Natural killer cell (primary cell): Measurements from ENCODE around the gene CMTM8. TPM values are rescaled to one million over a fixed set of nuclear protein-coding genes. Genes with fewer than 3 reads are reported as not detected.

Source experiments
- ATAC-seq, 3 donors: fragments of 150-1000 bp in 2 of 3; fragments of 200-7000 bp in 1 of 3; cut with Tn5 transposase; 1 replicate in 1 of 3; 2 replicates in 2 of 3; pipeline ENCODE4 v1.10.0; 2021; ENCODE audit warnings: mild to moderate bottlenecking in 2 of 3, moderate library complexity in 2 of 3
- DNase-seq, 2 donors: peaks; one replicate each; pipeline versions ENCODE4 v3.0.0 to v3.0.0-alpha.2; 2013 to 2021; ENCODE audit warnings: mixed read lengths in 1 of 2
- H3K27ac ChIP-seq: one replicate; pipeline ENCODE4 v1.5.1; 2013; ENCODE audit warnings: mild to moderate bottlenecking, low read length
- H3K27me3 ChIP-seq: one replicate; pipeline ENCODE4 v1.6.1; 2013; ENCODE audit warnings: low read length; ENCODE audit not compliant: control insufficient read depth, insufficient read depth
- H3K36me3 ChIP-seq: one replicate; pipeline ENCODE4 v1.6.1; 2013; ENCODE audit warnings: low read length; ENCODE audit not compliant: control insufficient read depth, insufficient read depth
- H3K4me1 ChIP-seq: one replicate; pipeline ENCODE4 v1.6.1; 2013; ENCODE audit warnings: low read length; ENCODE audit not compliant: control insufficient read depth, insufficient read depth
- H3K4me3 ChIP-seq: one replicate; pipeline ENCODE4 v1.5.1; 2013; ENCODE audit warnings: low read length
- H3K9me3 ChIP-seq: one replicate; pipeline ENCODE4 v1.6.1; 2013; ENCODE audit warnings: low read length; ENCODE audit not compliant: control insufficient read depth, insufficient read depth
- H3K27ac Mint-ChIP-seq, 2 donors: one replicate each; pipeline ENCODE4 v1.8.0; 2022; ENCODE audit warnings: mild to moderate bottlenecking in 2 of 2, mixed read lengths in 2 of 2, moderate library complexity in 1 of 2
- H3K27me3 Mint-ChIP-seq, 2 donors: one replicate each; pipeline ENCODE4 v1.8.0; 2022; ENCODE audit warnings: low read depth in 2 of 2, mixed read lengths in 2 of 2
- H3K36me3 Mint-ChIP-seq: one replicate; pipeline ENCODE4 v1.8.0; 2022; ENCODE audit warnings: mixed read lengths
- H3K4me1 Mint-ChIP-seq, 2 donors: one replicate each; pipeline ENCODE4 v1.8.0; 2022; ENCODE audit warnings: mixed read lengths in 2 of 2
- H3K4me3 Mint-ChIP-seq: one replicate; pipeline ENCODE4 v1.8.0; 2022; ENCODE audit warnings: mild to moderate bottlenecking, moderate library complexity, mixed read lengths
- H3K9me3 Mint-ChIP-seq, 2 donors: one replicate each; pipeline ENCODE4 v1.8.0; 2022; ENCODE audit warnings: mixed read lengths in 2 of 2
- CTCF ChIP-seq: fragments of 200-600 bp; IDR thresholded peaks from one replicate; pipeline ENCODE4 v1.8.0; 2022; ENCODE audit warnings: antibody characterized with exemption
- WGBS: methylation state at CpG from one replicate; pipeline ENCODE4 v1.1.7; 2013; ENCODE audit warnings: missing lambda C conversion rate; ENCODE audit not compliant: insufficient coverage; 5-methylcytosine and 5-hydroxymethylcytosine counted together
- intact Hi-C: fragments of 100-400 bp; cut with micrococcal nuclease; formaldehyde crosslinking; loops from one replicate; pipeline ENCODE4 v1.14.2; 2022
- total RNA-seq, 4 donors: library from RNA; stranded (reverse); fragments of 120-200 nt in 1 of 4; gene quantifications; one replicate each; pipeline versions ENCODE4 v1.2.3 to v1.2.4, GENCODE V29; 2013 to 2022

CMTM8 gene
- total RNA-seq, 3 donors from 2014 or later (not counting 1 experiment from before 2014, with no cell fraction given), result 0.31 to 0.88 (median 0.83) TPM

GRCh38 chr3:32413845-32414521 is 175.5 kb downstream of the CMTM8 start:
- 93% methylated on average over 10 of the region's 10 CpGs for WGBS
- ATAC-seq, result peak in 2 of 3 donors; percentile 24 to 43

DNA sequence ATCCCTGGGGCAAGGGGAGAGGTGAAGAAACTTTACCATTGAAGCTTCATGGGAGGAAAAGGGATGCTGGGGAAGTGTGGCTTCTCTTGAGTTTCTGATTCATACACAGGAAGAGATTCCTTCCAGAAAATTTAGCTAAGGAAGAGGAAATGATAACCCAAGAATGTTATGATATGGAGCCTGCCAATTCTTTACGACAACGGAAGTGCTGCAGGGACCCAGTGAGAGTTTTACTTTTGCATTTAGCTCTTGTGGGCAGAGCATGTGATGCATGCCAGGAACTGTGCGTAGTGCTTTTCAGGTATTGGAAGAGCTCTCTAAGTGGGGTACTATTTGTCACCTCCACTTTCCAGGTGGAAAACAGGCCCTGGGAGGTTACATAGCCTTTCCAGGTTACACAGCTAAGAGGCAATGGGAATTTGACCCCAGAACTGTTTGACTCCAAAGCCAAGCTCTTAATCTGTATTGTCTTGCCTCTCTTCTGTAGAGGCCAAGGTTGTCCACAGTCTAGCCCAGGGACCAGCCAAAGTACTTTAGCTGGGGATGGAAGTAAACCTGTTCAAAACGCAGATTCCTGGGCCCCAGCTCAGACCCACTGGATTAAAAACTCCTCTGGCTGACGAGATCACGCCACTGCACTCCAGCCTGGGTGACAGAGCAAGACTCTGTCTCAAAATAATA is 176.2 kb downstream of the CMTM8 start:
- H3K4me1 ChIP-seq, result peaks cover 20% of the 10 kb centered on the region
- H3K4me3 ChIP-seq, result no peak overlapping the region
- no peaks in the 10 kb centered on the region for H3K27me3 ChIP-seq
- peak overlapping the region; percentile 81 to 83 for H3K27ac Mint-ChIP-seq
- DNase-seq (peak in 1 of 2 donors; percentile 75), ATAC-seq (peak; percentile 84 to 90 (median 86))
- H3K4me3 Mint-ChIP-seq, result peak overlapping the region; percentile 78
- no peaks in the 10 kb centered on the region for H3K9me3 Mint-ChIP-seq
- H3K27ac ChIP-seq, result peak overlapping the region; percentile 72
- intact Hi-C loops, result no loop called here
- H3K36me3 ChIP-seq, result no peaks in the 10 kb centered on the region
- no peak for TF ChIP-seq CTCF
- 33% methylated on average over 4 of the region's 6 CpGs for WGBS
- no peaks in the 10 kb centered on the region for H3K27me3 Mint-ChIP-seq
- H3K36me3 Mint-ChIP-seq, result no peaks in the 10 kb centered on the region
- H3K9me3 ChIP-seq, result no peaks in the 10 kb centered on the region
- peaks cover 23 to 28% of the 10 kb centered on the region in 2 donors for H3K4me1 Mint-ChIP-seq

More at GRCh38 chr3:32413845-32414521, 175.5 kb downstream of the CMTM8 start:
- Mint-ChIP-seq H3K4me3 (peak overlapping the region; percentile 78), H3K27me3 (no peaks in the 10 kb centered on the region), H3K36me3 (no peaks in the 10 kb centered on the region), H3K4me1 (peaks cover 23 to 25% of the 10 kb centered on the region in 2 donors), H3K27ac (peak overlapping the region; percentile 81 to 83), H3K9me3 (no peaks in the 10 kb centered on the region)
- Histone ChIP-seq H3K36me3 (no peaks in the 10 kb centered on the region), H3K27me3 (no peaks in the 10 kb centered on the region), H3K27ac (peak overlapping the region; percentile 72), H3K4me1 (peaks cover 20% of the 10 kb centered on the region), H3K9me3 (no peaks in the 10 kb centered on the region), H3K4me3 (no peak overlapping the region)
- no peak for TF ChIP-seq CTCF
- DNase-seq, result no peak
- intact Hi-C loops, result no loop called here

GRCh38 chr3:32419742-32420125 is 181.3 kb downstream of the CMTM8 start:
- 78% methylated on average over 2 of the region's 2 CpGs for WGBS
- no peak for ATAC-seq
- TF ChIP-seq CTCF, result no peak
- no peaks in the 10 kb centered on the region for H3K27me3 Mint-ChIP-seq
- H3K4me1 Mint-ChIP-seq, result peaks cover 37 to 60% of the 10 kb centered on the region in 2 donors
- Histone ChIP-seq H3K27ac (peak overlapping the region; percentile 45), H3K9me3 (no peaks in the 10 kb centered on the region), H3K4me3 (no peak overlapping the region), H3K36me3 (no peaks in the 10 kb centered on the region), H3K27me3 (no peaks in the 10 kb centered on the region), H3K4me1 (peaks cover 42% of the 10 kb centered on the region)
- peak overlapping the region; percentile 69 to 71 for H3K27ac Mint-ChIP-seq
- intact Hi-C loops, result no loop called here
- no peaks in the 10 kb centered on the region for H3K36me3 Mint-ChIP-seq
- no peak overlapping the region for H3K4me3 Mint-ChIP-seq
- DNase-seq, result no peak
- H3K9me3 Mint-ChIP-seq, result no peaks in the 10 kb centered on the region

Other genes with a start within 250 kb of the CMTM8 start
- gene GPD1L, start 132.1 kb upstream of the CMTM8 start, total RNA-seq, result 10 to 100 TPM; 14.8 to 35.3 (median 28.4) TPM
- gene CMTM7, start 153.2 kb downstream of the CMTM8 start, total RNA-seq, result 10 to 100 TPM in 2 of 3 donors, 1 to 10 TPM in 1; 4.1 to 16.7 (median 12.8) TPM